Esophagus squamous epithelium (tissue), 5 donors: Measurements from ENCODE around the gene MCL1. TPM values are rescaled to one million over a fixed set of nuclear protein-coding genes. Genes with fewer than 3 reads are reported as not detected.
"Not testable (repeated sequence)": the region's sequence is repeated elsewhere in the genome, so short reads cannot be mapped to it uniquely, and the experiment has no call there.

Source experiments
- DNase-seq: peaks from one replicate; lab custom pipeline; 2025; lab: John Stamatoyannopoulos, UW
- H3K27ac ChIP-seq, 4 donors: fragments of 200-600 bp; sonication (generic); one replicate each; pipeline ENCODE4 v1.5.1; 2016 to 2019; ENCODE audit warnings: mild to moderate bottlenecking in 1 of 4
- H3K27me3 ChIP-seq, 4 donors: fragments of 200-600 bp; sonication (generic); 1 replicate in 3 of 4; 2 replicates in 1 of 4; pipeline versions ENCODE4 v1.5.1 to v1.6.0; 2017 to 2021; ENCODE audit warnings: antibody characterized with exemption in 1 of 4
- H3K36me3 ChIP-seq, 3 donors: fragments of 200-600 bp; sonication (generic); one replicate each; pipeline ENCODE4 v1.5.1; 2016 to 2019
- H3K4me1 ChIP-seq, 3 donors: fragments of 200-600 bp; sonication (generic); one replicate each; pipeline ENCODE4 v1.5.1; 2017 to 2019
- H3K4me3 ChIP-seq, 4 donors: fragments of 200-600 bp; sonication (generic); 1 replicate in 3 of 4; 2 replicates in 1 of 4; pipeline ENCODE4 v1.5.1; 2016 to 2019; ENCODE audit warnings: mild to moderate bottlenecking in 2 of 4, moderate library complexity in 1 of 4
- H3K9me3 ChIP-seq, 3 donors: fragments of 200-600 bp; sonication (generic); one replicate each; pipeline ENCODE4 v1.5.1; 2016 to 2019
- POLR2A ChIP-seq, 4 donors: fragments of 450-650 bp; IDR thresholded peaks; one replicate each; pipeline ENCODE4 v1.6.1; 2017; ENCODE audit warnings: antibody characterized with exemption in 4 of 4, mild to moderate bottlenecking in 4 of 4, moderate library complexity in 3 of 4
- WGBS, 2 donors: methylation state at CpG; one replicate each; pipeline ENCODE4 v1.1.5; 2018; 5-methylcytosine and 5-hydroxymethylcytosine counted together
- intact Hi-C: fragments of 100-400 bp; cut with DNase I; formaldehyde crosslinking; loops from one replicate; pipeline ENCODE4 v1.15.0; 2022
- total RNA-seq, 4 donors: library from RNA; depleted of rRNA; stranded (reverse); fragments of >200 nt; gene quantifications; one replicate each; pipeline ENCODE4 v1.1.0, GENCODE V29; 2016
- TF ChIP-seq, protein P1 (sequence below), 6 experiments: fragments of 450-650 bp in 4 of 6; fragments of 200-600 bp in 2 of 6; sonication (generic) in 2 of 6; IDR thresholded peaks; one replicate each; pipeline ENCODE4 v1.5.1; 2016 to 2019; ENCODE audit warnings: antibody characterized with exemption in 6 of 6, mild to moderate bottlenecking in 4 of 6, moderate library complexity in 4 of 6
- donor health status: DM: yes; HTN: yes; CAD: no.

The MCL1 gene
- 100 to 1,000 TPM; 167 to 256 (median 216) TPM for total RNA-seq

DNA sequence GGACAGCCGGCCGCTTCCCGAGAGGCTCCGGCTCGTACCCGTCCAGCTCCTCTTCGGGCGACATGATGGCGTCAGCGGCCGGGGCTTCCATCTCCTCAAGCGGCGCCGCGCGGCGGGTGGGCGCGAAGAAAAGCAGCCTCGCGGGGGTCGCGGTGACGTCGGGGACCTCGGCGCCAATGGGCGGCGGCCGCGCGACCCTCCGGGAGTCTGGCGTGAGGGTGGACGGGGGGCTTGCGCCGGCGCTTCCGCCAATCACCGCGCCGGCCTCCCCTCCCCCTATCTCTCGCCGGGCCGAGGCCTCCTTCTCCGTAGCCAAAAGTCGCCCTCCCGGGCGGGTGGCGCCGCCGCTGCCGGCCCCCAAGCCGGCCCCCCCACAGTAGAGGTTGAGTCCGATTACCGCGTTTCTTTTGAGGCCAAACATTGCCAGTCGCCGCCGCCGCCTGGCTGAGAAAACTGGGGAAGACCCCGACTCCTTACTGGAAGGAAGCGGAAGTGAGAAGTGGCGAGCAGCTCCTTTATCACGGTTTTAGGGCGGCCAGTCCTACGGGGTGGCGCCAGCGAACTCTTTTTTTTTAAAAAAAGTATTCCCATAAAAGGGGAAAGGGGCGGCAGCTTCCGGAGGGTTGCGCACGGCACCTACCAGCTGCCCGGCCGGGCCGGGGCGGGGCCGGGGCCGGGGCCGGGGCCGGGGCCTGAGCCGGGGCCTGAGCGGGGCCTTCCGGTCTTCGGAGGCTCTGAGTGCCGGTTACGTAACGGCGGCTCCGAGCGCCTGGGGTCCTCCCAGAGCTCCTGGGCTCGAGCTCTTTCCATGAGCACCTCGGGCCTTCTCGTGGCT lies at the start of gene MCL1:
TSS of gene MCL1 (minus strand) at position 501 of the 835 bp plus-strand sequence. CDS start at position 421, 80 bp downstream.
- intact Hi-C loops: no loop called here

DNA sequence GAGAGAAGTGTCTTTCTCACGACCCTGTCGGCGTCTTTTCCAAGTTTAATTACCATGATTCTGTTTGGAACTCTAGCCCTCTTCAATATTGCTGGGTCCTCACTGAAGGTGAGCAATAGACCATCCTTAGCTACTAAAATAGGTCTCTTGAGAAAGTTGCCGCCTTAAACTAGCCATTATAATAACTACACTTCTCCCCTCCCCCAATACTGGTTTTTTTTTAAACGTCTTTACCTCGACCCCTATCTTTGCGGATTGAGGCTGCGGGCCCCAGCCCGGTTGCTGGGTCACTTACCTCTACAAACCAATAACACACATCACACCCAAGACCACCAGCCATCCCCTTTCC lies 49.3 kb upstream of the MCL1 start:
- intact Hi-C loops: no loop called here
- no peak for DNase-seq
- H3K27me3 ChIP-seq: no peaks in the 10 kb centered on the region
- H3K9me3 ChIP-seq: no peaks in the 10 kb centered on the region
- WGBS, 2 donors: 0% methylated on average over 9 of the region's 9 CpGs
- no peak for TF ChIP-seq POLR2A (IDR thresholded peaks at IDR 0.05)
- TF ChIP-seq, protein P1, sequence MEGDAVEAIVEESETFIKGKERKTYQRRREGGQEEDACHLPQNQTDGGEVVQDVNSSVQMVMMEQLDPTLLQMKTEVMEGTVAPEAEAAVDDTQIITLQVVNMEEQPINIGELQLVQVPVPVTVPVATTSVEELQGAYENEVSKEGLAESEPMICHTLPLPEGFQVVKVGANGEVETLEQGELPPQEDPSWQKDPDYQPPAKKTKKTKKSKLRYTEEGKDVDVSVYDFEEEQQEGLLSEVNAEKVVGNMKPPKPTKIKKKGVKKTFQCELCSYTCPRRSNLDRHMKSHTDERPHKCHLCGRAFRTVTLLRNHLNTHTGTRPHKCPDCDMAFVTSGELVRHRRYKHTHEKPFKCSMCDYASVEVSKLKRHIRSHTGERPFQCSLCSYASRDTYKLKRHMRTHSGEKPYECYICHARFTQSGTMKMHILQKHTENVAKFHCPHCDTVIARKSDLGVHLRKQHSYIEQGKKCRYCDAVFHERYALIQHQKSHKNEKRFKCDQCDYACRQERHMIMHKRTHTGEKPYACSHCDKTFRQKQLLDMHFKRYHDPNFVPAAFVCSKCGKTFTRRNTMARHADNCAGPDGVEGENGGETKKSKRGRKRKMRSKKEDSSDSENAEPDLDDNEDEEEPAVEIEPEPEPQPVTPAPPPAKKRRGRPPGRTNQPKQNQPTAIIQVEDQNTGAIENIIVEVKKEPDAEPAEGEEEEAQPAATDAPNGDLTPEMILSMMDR (IDR thresholded peaks at IDR 0.05): no peak
- H3K4me3 ChIP-seq: peak overlapping the region; percentile 51 to 76 (median 62)
- H3K27ac ChIP-seq: peak overlapping the region; percentile 96 to 100 (median 97)
- peaks cover 2 to 58% (median 43%) of the 10 kb centered on the region in 3 donors for H3K4me1 ChIP-seq
- H3K36me3 ChIP-seq: peaks cover 0 to 39% (median 5%) of the 10 kb centered on the region in 3 donors

More for the DNA sequence above, at the start of gene MCL1:
- Histone ChIP-seq H3K4me1 (peaks cover 18 to 42% (median 20%) of the 10 kb centered on the region in 3 donors), H3K4me3 (peak within 1 kb of the TSS; percentile 92 to 99 (median 96)), H3K9me3 (no peaks in the 10 kb centered on the region), H3K27me3 (no peaks in the 10 kb centered on the region), H3K36me3 (peaks cover 7 to 36% (median 26%) of the 10 kb centered on the region in 3 donors), H3K27ac (peak within 1 kb of the TSS; percentile 98 to 100 (median 99))
- TF ChIP-seq POLR2A (IDR thresholded peaks at IDR 0.05): peak in 3 of 4 donors; percentile 87 to 99 (median 96)
- TF ChIP-seq, protein P1 (IDR thresholded peaks at IDR 0.05): peak in 4 of 6 experiments; percentile 7 to 33 (median 21)
- WGBS, 2 donors: 0% methylated on average over 6 to 15 of the region's 94 CpGs
- peak; percentile 72 for DNase-seq

DNA sequence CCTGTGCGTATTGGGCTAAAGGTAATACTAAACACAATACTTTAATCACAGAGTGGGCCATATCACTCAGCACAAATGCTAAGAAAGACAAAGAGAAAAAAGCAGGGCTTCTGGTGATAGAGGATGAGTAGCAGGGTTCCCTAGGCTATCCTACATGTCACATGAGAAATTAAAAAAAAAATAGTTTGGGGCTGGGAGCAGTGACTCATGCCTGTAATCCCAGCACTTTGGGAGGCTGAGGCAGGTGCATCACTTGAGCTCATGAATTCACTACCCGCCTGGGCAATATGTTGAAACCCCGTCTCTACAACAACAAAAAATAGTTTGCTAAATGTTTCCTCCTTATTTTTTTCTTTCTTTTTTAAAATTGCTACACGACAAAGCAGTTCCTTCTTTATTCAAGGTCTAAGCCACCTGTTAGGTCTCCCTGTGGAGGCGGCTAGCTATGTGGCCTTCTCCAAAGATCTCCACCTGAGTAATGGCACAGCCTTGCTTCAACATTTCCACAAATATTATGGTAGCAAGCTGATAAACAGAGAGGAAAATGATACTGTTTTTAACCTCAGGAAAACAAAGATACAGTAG lies 48.5 kb upstream of the MCL1 start:
- 35 to 55% methylated on average over 5 of the region's 5 CpGs for WGBS, 2 donors
- H3K9me3 ChIP-seq: no peaks in the 10 kb centered on the region
- no peak for DNase-seq
- peaks cover 8 to 66% (median 51%) of the 10 kb centered on the region in 3 donors for H3K4me1 ChIP-seq
- H3K27me3 ChIP-seq: no peaks in the 10 kb centered on the region
- intact Hi-C loops: no loop called here
- H3K27ac ChIP-seq: peak overlapping the region; percentile 96 to 100 (median 97)
- peak overlapping the region; percentile 51 to 76 (median 62) for H3K4me3 ChIP-seq
- TF ChIP-seq, protein P1 (IDR thresholded peaks at IDR 0.05): no peak
- peak in 1 of 4 donors; percentile 28 for TF ChIP-seq POLR2A (IDR thresholded peaks at IDR 0.05)
- H3K36me3 ChIP-seq: peaks cover 0 to 46% (median 5%) of the 10 kb centered on the region in 3 donors

DNA sequence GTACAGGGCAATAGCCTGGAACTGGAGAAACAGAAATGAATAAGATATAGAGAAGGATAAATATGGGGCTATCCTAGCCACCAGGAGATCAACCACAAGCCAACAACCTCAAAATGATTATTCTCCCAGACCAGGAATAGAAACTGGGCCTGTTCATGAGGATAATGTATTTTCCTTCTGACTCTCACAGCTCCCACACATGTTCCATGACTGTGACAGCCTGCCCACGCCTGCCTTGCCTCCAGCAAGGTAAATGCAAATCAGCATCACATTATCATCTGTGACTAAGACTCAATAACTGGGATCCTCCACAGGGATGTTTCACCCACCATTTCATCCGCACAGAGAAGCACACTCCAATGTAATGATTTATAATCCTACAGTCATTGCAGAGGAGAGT lies 46.7 kb upstream of the MCL1 start:
- no peak for DNase-seq
- Histone ChIP-seq H3K36me3 (peaks cover 5 to 63% (median 5%) of the 10 kb centered on the region in 3 donors), H3K9me3 (no peaks in the 10 kb centered on the region), H3K4me1 (peaks cover 26 to 84% (median 69%) of the 10 kb centered on the region in 3 donors), H3K27me3 (no peaks in the 10 kb centered on the region), H3K4me3 (no peak overlapping the region), H3K27ac (peak overlapping the region; percentile 71 to 100 (median 97))
- TF ChIP-seq, protein P1 (IDR thresholded peaks at IDR 0.05): no peak
- TF ChIP-seq POLR2A (IDR thresholded peaks at IDR 0.05): no peak
- intact Hi-C loops: no loop called here
- 30 to 56% methylated on average over 2 of the region's 2 CpGs for WGBS, 2 donors

DNA sequence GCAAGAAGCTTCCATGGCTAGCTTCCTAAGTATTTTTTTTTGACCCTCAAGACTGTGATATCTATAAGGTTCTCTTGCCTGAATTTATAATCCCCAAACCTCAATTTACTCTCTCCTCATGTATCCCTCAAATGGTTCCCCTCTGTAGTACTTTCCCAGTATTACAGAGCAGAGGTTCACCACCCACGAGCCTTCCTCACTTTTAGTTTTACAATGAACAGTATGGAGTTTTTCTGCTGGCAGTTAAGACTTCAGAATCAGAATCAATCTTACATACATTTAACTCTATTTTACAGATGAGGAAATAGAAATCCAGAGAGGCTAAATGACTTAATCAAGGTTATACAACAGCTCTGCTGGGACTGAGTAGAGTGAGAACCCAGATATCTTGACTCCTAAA lies 45.1 kb upstream of the MCL1 start:
- H3K4me3 ChIP-seq, H3K9me3 ChIP-seq, DNase-seq, H3K27me3 ChIP-seq: not testable (repeated sequence)
- 38% methylated on average over 1 of the region's 1 CpG for WGBS, 2 donors
- peaks cover 40 to 89% (median 79%) of the 10 kb centered on the region in 3 donors for H3K4me1 ChIP-seq
- peaks cover 5 to 73% (median 5%) of the 10 kb centered on the region in 3 donors for H3K36me3 ChIP-seq
- peak overlapping the region; percentile 70 to 100 (median 84) for H3K27ac ChIP-seq
- intact Hi-C loops: loop anchor here (5.0 kb wide), 1 partner anchor 62 kb away; no protein-coding TSS in a partner anchor

DNA sequence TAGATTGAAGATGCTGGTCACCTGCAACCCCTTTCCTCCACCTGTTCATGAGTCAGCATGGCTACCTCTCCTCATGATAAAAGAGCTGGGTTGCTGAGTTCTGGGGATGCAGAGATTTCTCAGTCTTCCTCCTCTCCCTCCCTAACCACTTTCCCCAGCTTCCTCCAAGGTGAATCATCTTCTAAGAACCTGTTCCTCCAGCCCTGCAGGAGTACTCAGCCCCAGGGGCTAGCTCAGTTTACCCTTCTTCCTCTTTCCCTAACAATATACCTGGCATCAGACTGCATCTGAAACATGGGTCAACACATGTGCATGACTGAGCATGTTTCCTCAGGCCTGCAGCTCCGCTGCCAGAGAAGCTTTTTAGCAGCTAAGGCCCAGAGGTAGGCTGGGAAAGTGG lies 44.7 kb upstream of the MCL1 start:
- Histone ChIP-seq H3K36me3 (peaks cover 5 to 77% (median 5%) of the 10 kb centered on the region in 3 donors), H3K4me1 (peaks cover 40 to 93% (median 83%) of the 10 kb centered on the region in 3 donors)
- WGBS, 2 donors: 17 to 57% methylated on average over 1 of the region's 1 CpG

More for the DNA sequence above, 44.7 kb upstream of the MCL1 start:
- H3K4me3 ChIP-seq, H3K9me3 ChIP-seq, H3K27me3 ChIP-seq, DNase-seq: not testable (repeated sequence)
- peak overlapping the region; percentile 70 to 100 (median 84) for H3K27ac ChIP-seq
- intact Hi-C loops: loop anchor here (5.0 kb wide), 1 partner anchor 62 kb away; no protein-coding TSS in a partner anchor
